Islet precursor cell (in vitro differentiated cells): ENCODE measurements around the gene FCGR3A.
A peak's percentile ranks its signal among the peaks of the same experiment; 100 is the strongest.
"Not testable (repeated sequence)": the region's sequence is repeated elsewhere in the genome, so short reads cannot be mapped to it uniquely, and the experiment has no call there.

ENCODE experiments used
- DNase-seq: peaks from one replicate; pipeline ENCODE4 v3.0.0-alpha.2; 2018

FCGR3A gene

DNA sequence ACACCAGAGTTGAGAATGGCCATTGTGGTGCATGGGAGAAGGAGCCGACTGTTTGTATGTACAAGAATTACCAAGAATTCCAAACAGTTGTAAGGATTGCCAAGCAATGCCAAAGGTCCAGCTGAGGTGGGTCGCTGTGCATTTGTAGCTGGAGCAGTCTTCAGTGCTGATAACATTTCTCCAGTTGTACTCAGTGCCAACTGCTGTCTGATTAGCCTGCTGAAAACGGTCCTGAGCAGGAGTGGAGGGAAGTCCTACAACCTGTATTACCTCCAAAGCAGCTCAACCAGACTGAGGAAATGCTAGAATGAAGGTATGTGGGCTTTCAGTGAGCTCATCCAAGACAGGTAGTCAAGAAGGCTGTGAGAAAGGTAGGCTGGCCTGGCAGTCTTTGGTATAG is 6.5 kb upstream of the FCGR3A start:
- not testable (repeated sequence) for DNase-seq

DNA sequence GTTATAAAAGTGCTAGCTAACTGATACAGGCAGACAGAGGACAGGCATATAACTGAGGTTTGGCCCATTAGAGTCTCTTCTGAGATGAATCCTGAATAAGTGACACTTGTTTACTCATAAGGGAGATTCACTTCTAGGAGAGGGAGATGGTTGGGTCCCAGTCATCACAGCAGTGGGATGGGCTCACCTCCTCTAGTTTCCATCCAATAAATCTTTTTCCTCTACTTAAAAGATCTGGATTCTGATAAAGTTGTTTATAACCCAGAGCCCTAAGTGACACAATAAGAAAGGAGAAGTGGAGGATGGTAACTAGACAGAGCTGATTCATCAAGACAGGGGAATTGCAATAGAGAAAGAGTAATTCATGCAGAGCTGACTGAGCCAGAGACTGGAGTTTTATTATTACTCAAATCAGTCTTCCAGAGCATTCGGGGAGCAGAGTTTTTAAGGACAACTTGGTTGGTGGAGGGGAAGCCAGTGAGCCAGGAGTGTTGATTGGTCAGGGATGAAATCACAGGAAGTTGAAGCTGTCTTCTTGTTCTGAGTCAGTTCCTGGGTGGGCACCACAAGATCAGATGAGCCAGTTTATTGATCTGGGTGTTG is 5.3 kb upstream of the FCGR3A start:
- not testable (repeated sequence) for DNase-seq

DNA sequence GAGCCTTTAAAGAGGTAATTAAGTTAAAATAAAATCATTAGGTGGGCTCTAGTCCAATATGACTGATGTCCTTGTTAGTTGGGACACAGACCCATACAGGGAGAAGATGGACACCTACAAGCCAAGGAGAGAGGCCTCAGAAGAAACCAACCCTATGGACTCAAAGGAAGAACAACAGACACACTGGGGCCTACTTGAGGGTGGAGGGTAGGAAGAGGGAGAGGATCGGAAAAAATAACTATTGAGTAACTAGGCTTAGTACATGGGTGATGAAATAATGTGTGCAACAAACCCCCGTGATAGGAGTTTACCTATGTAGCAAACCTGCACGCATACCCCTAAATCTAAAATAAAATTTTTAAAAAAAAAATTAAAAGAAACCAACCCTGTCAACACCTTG is 4.7 kb upstream of the FCGR3A start:
- not testable (repeated sequence) for DNase-seq

DNA sequence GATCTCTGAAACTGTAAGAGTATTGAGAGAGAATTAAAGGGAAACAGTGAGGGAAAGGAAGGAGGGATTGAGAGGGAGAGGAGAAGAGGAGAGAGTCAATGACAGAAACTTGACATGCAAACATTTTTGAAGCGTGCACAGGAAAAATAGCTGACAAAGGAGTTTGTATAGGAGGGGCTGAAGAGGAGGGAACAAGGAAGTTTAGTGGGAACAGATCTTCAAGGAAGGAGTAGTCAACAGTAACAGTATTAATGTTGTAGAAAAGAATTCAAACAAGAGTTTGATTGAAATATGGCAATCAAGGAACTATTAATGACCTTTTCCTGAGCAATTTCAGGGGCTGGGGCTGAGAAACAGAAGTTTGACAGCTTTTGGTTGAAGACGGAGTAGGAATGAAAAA is 4.0 kb upstream of the FCGR3A start:
- DNase-seq = not testable (repeated sequence)

DNA sequence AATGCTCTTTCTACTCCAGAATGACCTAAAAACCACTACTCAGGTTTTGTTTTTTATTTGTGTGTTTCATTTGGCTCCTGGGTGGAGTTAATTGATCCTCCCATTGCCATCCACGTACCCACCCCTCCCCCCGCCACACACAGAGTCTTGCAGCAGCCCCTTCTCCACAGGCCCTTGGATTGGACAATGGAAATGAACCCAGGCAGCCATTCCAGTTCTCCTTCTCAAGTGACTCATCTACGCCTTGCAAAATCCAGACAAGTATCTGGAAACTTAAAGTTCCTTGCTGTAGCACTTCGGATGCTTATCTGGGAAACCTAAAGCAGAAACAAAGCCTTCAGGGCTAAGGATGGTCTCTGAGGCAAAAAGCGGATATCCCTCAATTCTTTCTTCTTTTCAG is 1.3 kb upstream of the FCGR3A start:
- DNase-seq = peak; percentile 66

DNA sequence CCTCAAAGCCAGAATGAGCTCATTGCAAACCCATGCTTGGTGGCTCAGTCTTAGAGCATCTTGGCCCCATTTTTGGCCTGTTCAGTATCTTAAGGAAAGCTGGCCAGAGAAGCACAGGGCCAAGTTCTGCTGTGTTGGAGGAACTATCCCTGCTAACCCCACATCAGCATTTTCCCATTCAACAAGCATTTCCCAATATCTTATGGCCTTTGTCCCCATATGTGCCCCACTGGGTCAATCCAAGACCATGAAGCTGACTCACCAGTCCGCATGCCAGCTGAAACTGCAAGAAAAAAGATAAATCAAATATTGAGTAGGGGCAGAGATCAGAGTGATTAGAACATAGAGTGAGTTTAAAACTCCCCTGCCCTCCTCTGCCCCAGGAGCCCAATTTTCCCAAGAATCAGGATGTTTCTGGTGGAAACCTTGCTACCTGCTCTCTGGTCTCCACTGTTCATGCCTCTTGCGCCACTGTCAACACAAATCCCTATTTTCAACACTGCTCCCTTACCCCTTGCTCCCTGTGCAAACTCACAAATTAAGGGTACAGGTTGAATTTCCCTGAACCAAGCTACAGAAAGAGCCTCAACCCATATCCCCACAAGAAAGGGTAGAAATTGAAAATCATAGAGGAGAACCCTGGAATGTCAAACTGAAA is 740 bp downstream of the FCGR3A start:
- DNase-seq = not testable (repeated sequence)

DNA sequence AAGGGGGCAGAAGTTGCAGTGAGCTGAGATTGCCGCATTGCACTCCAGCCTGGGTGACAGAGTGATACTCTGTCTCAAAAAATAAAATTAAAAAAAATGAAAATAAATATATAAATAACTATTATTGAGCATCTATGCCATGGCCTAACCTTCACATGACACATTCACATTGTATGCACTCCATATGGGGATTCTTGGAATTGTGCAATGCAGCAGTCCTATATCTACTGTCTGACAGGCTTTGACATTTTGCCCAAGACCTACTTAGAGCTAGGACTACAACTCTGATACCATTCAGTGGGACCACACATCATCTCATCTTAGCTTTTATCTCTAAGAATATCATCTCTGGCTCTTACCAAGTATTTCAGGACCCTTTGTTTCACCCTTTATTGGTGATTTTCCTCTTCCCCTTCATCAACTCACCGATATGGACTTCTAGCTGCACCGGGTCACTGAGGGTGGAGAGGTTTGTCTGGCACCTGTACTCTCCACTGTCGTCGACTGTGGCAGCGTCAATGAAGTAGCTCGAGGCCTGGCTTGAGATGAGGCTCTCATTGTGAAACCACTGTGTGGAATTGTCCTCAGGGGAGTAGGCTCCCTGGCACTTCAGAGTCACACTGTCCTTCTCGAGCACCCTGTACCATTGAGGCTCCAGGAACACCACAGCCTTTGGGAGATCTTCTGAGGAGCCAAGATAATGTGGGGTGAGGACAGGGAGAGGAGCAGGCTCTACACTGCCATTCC is 1.4 kb downstream of the FCGR3A start:
- DNase-seq = not testable (repeated sequence)

DNA sequence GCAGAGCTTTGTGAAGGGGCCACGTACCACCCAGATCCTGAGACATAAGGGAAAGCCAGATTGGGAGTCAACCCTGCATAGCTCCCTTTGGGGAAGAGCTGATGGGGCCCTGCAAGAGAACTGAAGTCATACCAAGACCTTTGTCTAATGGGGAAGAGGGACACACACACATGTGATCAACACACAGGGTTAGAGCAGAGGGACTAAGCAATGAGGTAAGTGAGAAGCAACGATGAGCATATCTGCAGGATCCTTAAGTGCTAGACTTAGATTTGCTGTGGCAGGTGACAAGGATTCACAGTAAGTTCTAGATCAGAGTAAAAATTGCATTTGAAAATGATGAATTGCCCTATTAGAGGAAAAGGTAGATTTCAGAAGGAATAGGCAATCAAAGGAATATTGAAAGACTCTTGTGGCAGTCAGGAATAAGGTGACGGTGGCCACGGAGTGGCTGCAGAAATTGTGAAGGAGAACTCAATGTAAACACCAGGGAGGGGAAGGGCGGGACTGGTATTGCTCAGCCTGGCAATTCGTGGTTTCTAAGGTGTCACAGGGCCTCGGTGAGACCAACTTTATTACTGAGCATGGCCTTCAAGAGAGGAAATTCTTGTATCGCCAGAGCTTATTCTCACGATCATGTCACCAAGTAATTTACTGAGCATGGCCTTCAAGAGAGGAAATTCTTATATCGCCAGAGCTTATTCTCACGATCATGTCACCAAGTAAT is 4.5 kb downstream of the FCGR3A start:
- DNase-seq = not testable (repeated sequence)

DNA sequence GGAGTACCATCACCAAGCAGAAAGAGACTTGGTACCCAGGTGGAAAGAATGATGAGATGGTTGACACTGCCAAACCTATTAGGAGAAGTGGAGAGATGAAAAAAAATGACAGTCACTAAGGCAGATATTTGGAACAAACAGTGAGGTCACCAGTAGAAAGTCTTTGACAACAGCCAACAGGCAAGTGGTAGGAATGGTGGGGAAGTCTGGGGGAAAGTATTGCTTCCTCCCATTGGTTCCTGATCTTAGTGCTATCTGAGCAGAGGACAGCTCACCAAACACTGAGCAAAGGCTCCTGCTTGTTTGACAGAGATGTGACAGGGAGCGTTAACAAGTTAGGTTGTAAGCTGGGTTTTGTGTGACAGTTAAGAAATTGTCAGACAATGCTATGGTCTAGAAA is 6.5 kb downstream of the FCGR3A start:
- DNase-seq = not testable (repeated sequence)

DNA sequence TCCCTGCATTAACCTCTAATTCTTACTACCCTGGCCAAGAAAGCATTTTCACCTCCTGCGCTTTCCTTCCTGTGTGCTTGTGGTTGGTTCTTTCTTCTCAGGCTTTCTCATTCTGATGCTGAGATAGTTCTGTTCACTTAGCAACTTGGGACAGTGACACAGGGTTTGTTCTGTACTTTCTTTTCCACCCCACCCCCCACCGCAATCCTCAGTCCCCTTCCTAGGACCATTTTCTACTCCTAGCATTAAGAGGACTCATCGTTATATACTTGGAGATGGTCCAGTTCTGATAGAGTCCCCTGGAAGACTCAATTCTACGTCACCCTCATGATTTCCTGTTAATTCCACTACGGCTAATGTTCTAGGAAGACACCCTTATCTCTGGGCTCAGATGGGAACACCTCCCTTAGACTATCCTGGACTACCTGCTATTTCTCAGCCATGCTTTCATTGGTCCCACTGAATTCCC is 7.5 kb downstream of the FCGR3A start:
- not testable (repeated sequence) for DNase-seq

DNA sequence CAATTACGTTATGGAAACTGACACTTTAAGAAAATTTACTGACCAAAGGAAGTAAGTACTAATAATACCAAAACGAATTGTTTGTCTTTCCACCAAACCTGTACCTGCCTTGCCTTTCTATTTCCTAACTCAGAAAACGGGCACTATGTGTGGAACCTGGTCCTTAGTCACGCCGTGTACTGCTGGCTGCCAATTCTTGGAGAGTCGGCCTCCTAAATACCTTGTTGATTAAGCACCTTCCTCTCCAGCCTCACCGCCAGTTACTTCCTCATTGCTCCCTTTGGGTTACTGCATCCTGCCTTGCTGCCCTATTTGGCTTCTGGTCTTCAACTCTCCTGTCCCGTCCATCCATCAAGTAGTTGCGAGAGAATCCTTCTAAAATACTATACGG is 9.1 kb downstream of the FCGR3A start:
- DNase-seq = not testable (repeated sequence)

DNA sequence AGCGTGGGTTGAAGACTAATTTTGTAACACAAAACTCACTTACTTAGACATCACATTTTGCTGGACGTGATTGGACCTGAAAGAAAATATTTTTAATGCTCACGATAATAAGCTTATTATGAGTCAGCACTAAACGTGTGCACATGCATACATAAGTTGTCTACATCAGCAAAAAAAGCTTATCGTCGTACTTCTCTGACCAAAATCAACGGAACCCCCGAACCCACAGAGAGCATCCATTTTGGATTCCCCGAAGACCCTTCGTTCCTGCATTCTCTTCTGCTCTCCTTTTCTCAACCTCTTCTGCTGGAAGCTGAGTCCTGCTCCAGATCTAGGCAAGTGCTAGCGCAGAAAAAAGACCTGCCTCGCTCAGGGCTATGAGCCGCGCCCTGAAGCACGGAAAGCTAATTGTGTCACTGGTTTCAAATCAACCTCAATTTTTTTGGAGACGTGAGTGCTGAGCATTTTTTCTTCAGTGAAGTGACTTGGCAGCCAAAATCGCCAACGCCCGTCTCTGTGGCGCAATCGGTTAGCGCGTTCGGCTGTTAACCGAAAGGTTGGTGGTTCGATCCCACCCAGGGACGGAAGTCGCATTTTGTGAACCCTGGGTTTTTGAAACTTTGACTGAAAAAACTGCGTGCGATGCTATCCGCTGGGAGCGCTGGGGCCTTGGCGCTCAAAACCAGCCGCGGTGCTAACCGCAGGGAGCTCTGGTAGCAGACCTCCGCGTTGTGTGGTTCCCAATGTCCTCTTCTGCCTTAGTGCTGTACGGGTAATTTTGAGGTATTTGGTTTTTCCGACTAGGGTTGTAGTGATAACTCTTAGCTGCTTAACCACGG is 9.7 kb downstream of the FCGR3A start:
- DNase-seq = peak; percentile 90

DNA sequence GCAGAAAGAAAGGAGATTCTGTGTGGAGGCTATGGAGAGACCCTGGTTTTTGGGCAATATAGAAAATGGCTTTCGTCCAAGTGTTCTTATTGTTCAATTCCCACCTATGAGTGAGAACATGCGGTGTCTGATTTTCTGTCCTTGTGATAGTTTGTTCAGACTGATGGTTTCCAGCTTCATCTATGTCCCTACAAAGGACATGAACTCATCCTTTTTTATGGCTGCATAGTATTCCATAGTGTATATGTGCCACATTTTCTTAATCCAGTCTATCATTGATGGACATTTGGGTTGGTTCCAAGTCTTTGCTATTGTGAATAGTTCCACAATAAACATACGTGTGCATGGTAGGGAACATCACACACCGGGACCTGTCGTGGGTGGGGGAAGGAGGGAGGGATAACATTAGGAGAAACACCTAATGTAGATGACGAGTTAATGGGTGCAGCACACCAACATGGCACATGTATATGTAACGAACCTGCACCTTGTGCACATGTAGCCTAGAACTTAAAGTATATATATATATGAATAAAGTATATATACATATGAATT is 10.6 kb downstream of the FCGR3A start:
- not testable (repeated sequence) for DNase-seq

DNA sequence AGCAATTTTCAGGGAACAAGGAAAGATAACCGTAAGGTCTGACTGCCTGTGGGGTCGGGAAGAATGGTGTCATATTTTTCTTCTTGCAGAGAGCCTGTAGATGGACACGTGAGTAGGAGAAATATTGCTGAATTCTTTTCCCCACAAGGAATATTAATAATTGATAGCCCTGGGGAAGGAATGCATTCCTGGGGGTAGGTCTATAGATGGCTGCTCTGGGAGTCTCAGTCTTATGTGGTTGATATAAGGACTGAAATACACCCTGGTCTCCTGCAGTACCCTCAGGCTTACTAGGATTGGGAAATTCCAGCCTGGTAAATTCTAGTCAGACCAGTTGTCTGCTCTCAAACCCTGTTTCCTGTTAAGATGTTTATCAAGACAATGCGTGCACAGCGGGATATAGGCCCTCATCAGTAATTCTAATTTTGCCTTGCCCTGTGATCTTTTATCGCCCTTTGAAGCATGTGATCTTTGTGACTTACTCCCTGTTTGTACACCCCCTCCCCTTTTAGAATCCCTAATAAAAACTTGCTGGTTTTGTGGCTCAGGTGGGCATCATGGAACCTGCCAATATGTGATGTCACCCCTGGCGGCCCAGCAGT is 12.4 kb downstream of the FCGR3A start:
- not testable (repeated sequence) for DNase-seq

DNA sequence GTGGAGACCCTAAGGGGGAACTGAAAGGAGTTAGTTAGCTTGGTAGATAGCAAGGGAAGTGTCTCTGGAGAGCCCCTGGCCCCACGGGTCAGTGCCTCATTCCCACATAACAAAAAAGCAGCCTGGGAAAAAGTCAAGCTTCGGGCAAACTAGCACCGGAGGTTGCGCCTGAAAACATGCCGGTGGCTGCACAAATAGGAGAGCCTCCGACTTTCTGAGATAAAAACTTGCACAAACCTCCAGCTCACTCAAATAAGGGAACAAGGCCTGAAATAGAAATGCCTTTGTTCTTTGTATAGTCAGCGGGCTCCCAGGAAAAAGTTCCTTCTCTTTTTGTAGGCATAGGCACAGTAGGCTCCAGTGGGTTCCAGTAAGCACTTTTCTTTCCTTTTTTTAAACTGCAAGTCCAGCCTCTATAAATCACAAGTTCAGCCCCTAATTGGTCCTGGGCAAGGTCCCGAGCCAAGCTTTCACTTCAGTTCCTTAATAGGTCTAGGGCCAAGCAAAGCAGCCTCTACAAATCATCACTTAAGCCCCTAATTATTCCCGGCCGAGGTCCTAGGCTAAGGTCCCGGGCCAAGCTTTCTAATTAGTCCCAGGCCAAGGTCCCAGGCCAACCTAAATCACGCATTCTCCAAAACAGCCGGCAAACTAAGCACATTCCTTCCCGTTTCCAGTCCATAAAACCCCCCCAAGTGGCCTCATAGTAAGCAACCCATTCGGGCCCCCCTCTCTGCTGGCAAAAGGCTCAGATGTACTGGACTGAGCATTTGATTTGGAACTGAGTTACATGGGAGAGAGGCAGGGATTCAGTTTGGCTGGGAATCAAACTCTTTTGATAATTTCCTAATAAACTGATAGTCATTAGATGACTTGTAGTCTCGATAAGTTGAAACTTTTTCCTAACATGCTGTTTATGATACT is 16.7 kb downstream of the FCGR3A start:
- DNase-seq = peak; percentile 63

DNA sequence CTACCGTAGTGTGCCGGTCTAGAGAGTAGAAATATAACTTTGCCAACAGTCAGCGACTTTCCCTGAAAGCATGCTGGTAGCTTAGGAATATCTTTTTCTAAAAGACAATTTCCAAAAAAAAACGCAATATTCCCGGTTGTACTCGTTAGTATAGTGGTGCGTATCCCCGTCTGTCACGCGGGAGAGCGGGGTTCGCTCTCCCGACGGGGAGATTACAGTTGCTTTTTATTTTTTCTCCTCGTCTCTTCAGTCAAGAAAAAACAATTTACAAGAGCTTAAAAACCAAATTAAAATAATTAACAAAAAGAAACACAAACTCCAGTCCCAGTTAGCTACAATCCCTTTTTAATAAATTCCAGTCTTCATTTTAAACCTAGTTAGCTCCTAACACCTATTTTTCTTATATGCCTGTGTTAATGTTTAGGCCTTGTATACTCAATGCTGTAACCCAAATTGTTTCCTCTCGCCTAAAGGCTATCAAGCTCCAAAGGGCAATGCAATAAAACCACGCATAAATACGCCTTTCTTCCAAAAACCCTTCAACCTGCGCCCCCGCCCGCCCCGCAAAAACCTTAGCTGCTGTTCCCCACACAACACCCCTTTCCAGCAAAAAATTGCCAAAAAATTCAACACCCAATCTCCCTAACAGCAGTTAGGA is 17.5 kb downstream of the FCGR3A start:
- no peak for DNase-seq

DNA sequence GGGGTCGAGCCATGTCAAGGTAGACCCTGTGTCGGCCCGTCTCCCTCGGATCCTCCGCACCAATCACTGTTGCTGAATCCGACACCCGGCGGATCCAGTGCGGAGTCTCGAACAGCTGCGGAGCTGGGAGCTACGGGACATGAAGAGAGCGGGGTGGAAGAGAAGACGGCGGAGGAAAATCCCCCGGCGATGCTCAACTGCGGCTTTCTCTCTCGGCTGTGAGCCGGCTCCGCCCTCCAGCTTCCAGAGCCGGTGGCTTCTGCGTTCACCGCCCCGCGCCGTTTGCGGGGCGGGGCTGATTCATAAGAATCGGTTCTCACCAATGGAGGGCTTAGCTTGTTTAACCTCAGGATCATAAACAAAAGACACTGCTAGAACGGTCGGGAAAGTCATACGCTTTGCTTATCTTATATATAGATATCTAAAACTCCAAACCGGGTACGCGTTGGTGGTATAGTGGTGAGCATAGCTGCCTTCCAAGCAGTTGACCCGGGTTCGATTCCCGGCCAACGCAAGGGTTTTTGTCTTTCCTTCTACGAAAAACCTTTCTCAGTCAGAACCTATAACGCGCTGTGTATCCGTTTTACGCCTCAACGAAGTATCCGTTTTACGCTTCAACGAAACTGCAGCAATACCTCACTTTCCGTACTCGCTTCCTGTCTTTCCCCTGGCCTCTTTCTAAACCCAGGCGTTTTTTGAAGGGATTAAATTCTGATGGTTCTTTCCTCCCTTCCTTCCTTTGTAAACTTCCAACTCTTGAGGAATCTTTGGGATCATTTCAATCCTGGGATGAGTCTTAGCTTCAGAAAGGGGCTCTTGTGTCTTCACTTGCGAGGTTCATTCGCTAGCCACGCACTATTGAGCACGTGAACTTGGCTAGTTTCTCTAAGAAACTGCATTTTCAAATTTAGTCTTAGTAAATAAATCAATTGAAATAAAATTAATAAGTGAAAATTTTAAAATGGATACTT is 18.7 kb downstream of the FCGR3A start:
- DNase-seq = peak; percentile 92

DNA sequence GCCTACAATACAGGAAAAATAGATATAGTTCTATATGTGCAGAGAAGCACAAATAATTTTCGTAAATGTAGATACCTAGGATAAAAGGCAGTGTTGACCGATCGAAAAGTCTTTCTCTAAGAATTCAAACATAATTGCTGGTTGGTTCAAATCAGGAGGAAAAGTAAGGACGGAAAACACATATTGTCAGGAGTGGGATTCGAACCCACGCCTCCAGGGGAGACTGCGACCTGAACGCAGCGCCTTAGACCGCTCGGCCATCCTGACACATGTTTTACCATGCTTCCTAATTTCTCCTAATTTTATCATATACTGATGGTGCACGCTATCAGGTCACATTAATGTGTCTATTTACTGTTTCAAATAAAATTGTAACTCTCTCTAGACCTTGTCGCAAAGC is 19.5 kb downstream of the FCGR3A start:
- DNase-seq = peak; percentile 68
